ENCODE measurements around the gene PRICKLE3.

GRCh38 chrX:49166914-49167739 lies 19.0 kb downstream of the PRICKLE3 start:
- TF ChIP-seq POLR2A (IDR thresholded peaks at IDR 0.05; ENCODE audit: low read depth, low read length) = no peak
- TF ChIP-seq PAX5 (IDR thresholded peaks at IDR 0.05; ENCODE audit: insufficient read depth, low read length, severe bottlenecking) = no peak
- TF ChIP-seq POLR2AphosphoS5 (IDR thresholded peaks at IDR 0.05; ENCODE audit: low read depth, low read length) = no peak
- TF ChIP-seq SPI1 (IDR thresholded peaks at IDR 0.05; ENCODE audit: low read depth, low read length) = peak; percentile 44; the same call in 1 of the 2 replicates
- no peak for TF ChIP-seq POU2F2 (IDR thresholded peaks at IDR 0.05; ENCODE audit: low read depth, low read length)

Measured in GM12891 (cell line).